ENCODE data around the gene KIF26B.

KIF26B gene

DNA sequence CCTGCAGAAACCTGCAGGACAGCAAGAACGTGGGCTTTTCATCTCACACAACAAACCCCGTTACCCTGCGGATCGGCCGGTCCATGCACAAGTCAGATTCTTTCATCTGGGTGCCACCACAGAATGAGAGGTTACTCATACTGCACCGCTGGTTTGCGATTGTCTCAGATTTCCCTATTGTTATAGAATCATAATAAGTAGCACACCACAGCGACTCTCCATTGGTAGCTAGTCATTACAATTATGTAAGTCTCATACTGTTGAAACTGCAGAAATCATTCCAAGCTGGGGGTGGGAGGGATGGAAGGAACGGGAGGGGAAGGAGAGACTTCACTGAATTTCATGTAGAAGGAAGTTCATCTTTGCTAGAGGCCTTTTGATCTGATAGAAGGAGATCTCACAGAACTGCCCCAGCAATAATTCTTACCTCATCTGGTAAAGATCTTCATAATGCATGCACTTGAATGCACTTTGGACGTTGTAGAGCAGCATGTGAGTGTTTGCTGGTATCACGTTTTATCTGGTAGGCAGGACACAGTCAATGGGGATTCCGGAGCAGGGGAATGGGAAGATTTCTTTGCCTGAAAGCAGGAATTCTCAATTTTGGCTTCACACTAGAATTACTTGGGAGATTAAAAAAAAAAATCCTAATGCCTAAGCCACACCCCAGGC lies 221.1 kb downstream of the KIF26B start:
- no peak overlapping the region for H3K27ac ChIP-seq (ENCODE audit: insufficient read depth in 1 of 2, low read depth in 1 of 2, low read length in 2 of 2, poor library complexity in 1 of 2, severe bottlenecking in 2 of 2)
- CTCF ChIA-PET, result interaction anchor here (1.2 kb wide), 1 partner anchor 222 kb away, joined by 3 read pairs; no protein-coding TSS in a partner anchor
- WGBS (ENCODE audit: insufficient coverage), result 99% methylated on average over 8 of the region's 12 CpGs
- no peaks in the 10 kb centered on the region for H3K4me1 ChIP-seq (ENCODE audit: control extremely low read depth in 1 of 4, control insufficient read depth in 4 of 4, insufficient read depth in 4 of 4, low read length in 3 of 4)
- no peaks in the 10 kb centered on the region for H3K9me3 ChIP-seq (ENCODE audit: control extremely low read depth in 1 of 5, control insufficient read depth in 4 of 5, insufficient read depth in 2 of 5, low read depth in 1 of 5, low read length in 4 of 5)
- POLR2A ChIA-PET, result no interaction called here
- no peak overlapping the region for H3K4me3 ChIP-seq (ENCODE audit: control insufficient read depth in 1 of 7, extremely low read depth in 1 of 7, insufficient read depth in 4 of 7, low read depth in 2 of 7, low read length in 6 of 7)
- DNase-seq, result no peak
- H3K27me3 ChIP-seq (replicated peaks in 2 of 5; ENCODE audit: control insufficient read depth in 4 of 5, insufficient read depth in 5 of 5, low read length in 4 of 5), result no peaks in the 10 kb centered on the region
- no peaks in the 10 kb centered on the region for H3K36me3 ChIP-seq (ENCODE audit: control insufficient read depth in 4 of 4, insufficient read depth in 4 of 4, low read length in 3 of 4)

- 92% methylated on average over 4 of the region's 5 CpGs for WGBS (ENCODE audit: insufficient coverage)
- H3K27me3 ChIP-seq (replicated peaks in 2 of 5; ENCODE audit: control insufficient read depth in 4 of 5, insufficient read depth in 5 of 5, low read length in 4 of 5), result no peaks in the 10 kb centered on the region
- H3K36me3 ChIP-seq (ENCODE audit: control insufficient read depth in 4 of 4, insufficient read depth in 4 of 4, low read length in 3 of 4), result no peaks in the 10 kb centered on the region
- no peak for DNase-seq
- H3K4me1 ChIP-seq (ENCODE audit: control extremely low read depth in 1 of 4, control insufficient read depth in 4 of 4, insufficient read depth in 4 of 4, low read length in 3 of 4), result no peaks in the 10 kb centered on the region
- ChIA-PET CTCF (interaction anchor here (1.1 kb wide), 1 partner anchor 218 kb away, joined by 3 read pairs; no protein-coding TSS in a partner anchor), POLR2A (no interaction called here)
- no peak overlapping the region for H3K4me3 ChIP-seq (ENCODE audit: control insufficient read depth in 1 of 7, extremely low read depth in 1 of 7, insufficient read depth in 4 of 7, low read depth in 2 of 7, low read length in 6 of 7)
- no peak overlapping the region for H3K27ac ChIP-seq (ENCODE audit: insufficient read depth in 1 of 2, low read depth in 1 of 2, low read length in 2 of 2, poor library complexity in 1 of 2, severe bottlenecking in 2 of 2)
- no peaks in the 10 kb centered on the region for H3K9me3 ChIP-seq (ENCODE audit: control extremely low read depth in 1 of 5, control insufficient read depth in 4 of 5, insufficient read depth in 2 of 5, low read depth in 1 of 5, low read length in 4 of 5)
Measured at GRCh38 chr1:245377854-245378253, 223.1 kb downstream of the KIF26B start.

- Histone ChIP-seq H3K4me1 (ENCODE audit: control extremely low read depth in 1 of 4, control insufficient read depth in 4 of 4, insufficient read depth in 4 of 4, low read length in 3 of 4) (no peaks in the 10 kb centered on the region), H3K27me3 (replicated peaks in 2 of 5; ENCODE audit: control insufficient read depth in 4 of 5, insufficient read depth in 5 of 5, low read length in 4 of 5) (no peaks in the 10 kb centered on the region), H3K4me3 (ENCODE audit: control insufficient read depth in 1 of 7, extremely low read depth in 1 of 7, insufficient read depth in 4 of 7, low read depth in 2 of 7, low read length in 6 of 7) (no peak overlapping the region), H3K36me3 (ENCODE audit: control insufficient read depth in 4 of 4, insufficient read depth in 4 of 4, low read length in 3 of 4) (no peaks in the 10 kb centered on the region), H3K27ac (ENCODE audit: insufficient read depth in 1 of 2, low read depth in 1 of 2, low read length in 2 of 2, poor library complexity in 1 of 2, severe bottlenecking in 2 of 2) (no peak overlapping the region), H3K9me3 (ENCODE audit: control extremely low read depth in 1 of 5, control insufficient read depth in 4 of 5, insufficient read depth in 2 of 5, low read depth in 1 of 5, low read length in 4 of 5) (no peaks in the 10 kb centered on the region)
- CTCF ChIA-PET, result interaction anchor here (1.1 kb wide), 1 partner anchor 219 kb away, joined by 3 read pairs; no protein-coding TSS in a partner anchor
- peak in 2 of 3 donors; percentile 41 for DNase-seq
- POLR2A ChIA-PET, result no interaction called here
- 0% methylated on average over 1 of the region's 2 CpGs for WGBS (ENCODE audit: insufficient coverage)
Measured at GRCh38 chr1:245378311-245378722, 223.5 kb downstream of the KIF26B start.

DNA sequence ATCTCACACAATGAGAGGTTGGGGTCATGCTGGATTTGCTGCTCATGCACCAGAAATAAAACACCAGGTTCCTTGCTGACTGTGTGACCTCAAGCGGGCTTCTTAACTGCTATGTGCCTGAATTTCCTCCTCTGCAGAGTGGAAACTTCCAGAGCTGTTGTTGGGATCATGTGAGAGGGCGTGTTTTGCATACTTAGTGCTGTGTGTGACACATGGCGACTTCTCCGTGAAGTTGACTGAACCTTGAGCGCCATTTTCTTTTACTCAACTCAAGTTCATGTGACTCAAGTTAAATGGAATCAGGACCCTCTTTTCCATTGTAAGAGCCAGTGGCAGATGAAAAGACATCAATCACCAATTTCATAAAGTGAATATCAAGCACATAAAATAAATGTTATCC lies 224.0 kb downstream of the KIF26B start:
- WGBS (ENCODE audit: insufficient coverage), result 94% methylated on average over 4 of the region's 5 CpGs
- CTCF ChIA-PET, result interaction anchor here (1.1 kb wide), 1 partner anchor 219 kb away, joined by 3 read pairs; no protein-coding TSS in a partner anchor

GRCh38 chr1:245380790-245381535 lies 226.2 kb downstream of the KIF26B start:
- WGBS (ENCODE audit: insufficient coverage), result 95% methylated on average over 9 of the region's 11 CpGs
- POLR2A ChIA-PET, result interaction anchor here (0.6 to 1.0 kb wide), 3 partner anchors 221 to 1062 kb away, joined by 3 to 4 read pairs (median 3); no protein-coding TSS in a partner anchor
- Histone ChIP-seq H3K9me3 (ENCODE audit: control extremely low read depth in 1 of 5, control insufficient read depth in 4 of 5, insufficient read depth in 2 of 5, low read depth in 1 of 5, low read length in 4 of 5) (no peaks in the 10 kb centered on the region), H3K4me1 (ENCODE audit: control extremely low read depth in 1 of 4, control insufficient read depth in 4 of 4, insufficient read depth in 4 of 4, low read length in 3 of 4) (no peaks in the 10 kb centered on the region), H3K4me3 (ENCODE audit: control insufficient read depth in 1 of 7, extremely low read depth in 1 of 7, insufficient read depth in 4 of 7, low read depth in 2 of 7, low read length in 6 of 7) (no peak overlapping the region), H3K36me3 (ENCODE audit: control insufficient read depth in 4 of 4, insufficient read depth in 4 of 4, low read length in 3 of 4) (no peaks in the 10 kb centered on the region), H3K27me3 (replicated peaks in 2 of 5; ENCODE audit: control insufficient read depth in 4 of 5, insufficient read depth in 5 of 5, low read length in 4 of 5) (peaks cover 0 to 4% (median 0%) of the 10 kb centered on the region in 5 experiments), H3K27ac (ENCODE audit: insufficient read depth in 1 of 2, low read depth in 1 of 2, low read length in 2 of 2, poor library complexity in 1 of 2, severe bottlenecking in 2 of 2) (no peak overlapping the region)
- CTCF ChIA-PET, result interaction anchor here (0.5 to 2.3 kb wide), 14 partner anchors 8 to 563 kb away, joined by 3 to 13 read pairs (median 4); no protein-coding TSS in a partner anchor
- peak; percentile 43 to 62 (median 46) for DNase-seq

More for the DNA sequence above, 224.0 kb downstream of the KIF26B start:
- H3K27ac ChIP-seq (ENCODE audit: insufficient read depth in 1 of 2, low read depth in 1 of 2, low read length in 2 of 2, poor library complexity in 1 of 2, severe bottlenecking in 2 of 2), result no peak overlapping the region
- POLR2A ChIA-PET, result no interaction called here
- DNase-seq, result no peak
- no peaks in the 10 kb centered on the region for H3K36me3 ChIP-seq (ENCODE audit: control insufficient read depth in 4 of 4, insufficient read depth in 4 of 4, low read length in 3 of 4)
- H3K27me3 ChIP-seq (replicated peaks in 2 of 5; ENCODE audit: control insufficient read depth in 4 of 5, insufficient read depth in 5 of 5, low read length in 4 of 5), result peaks cover 0 to 2% (median 0%) of the 10 kb centered on the region in 5 experiments
- H3K9me3 ChIP-seq (ENCODE audit: control extremely low read depth in 1 of 5, control insufficient read depth in 4 of 5, insufficient read depth in 2 of 5, low read depth in 1 of 5, low read length in 4 of 5), result no peaks in the 10 kb centered on the region
- no peaks in the 10 kb centered on the region for H3K4me1 ChIP-seq (ENCODE audit: control extremely low read depth in 1 of 4, control insufficient read depth in 4 of 4, insufficient read depth in 4 of 4, low read length in 3 of 4)
- H3K4me3 ChIP-seq (ENCODE audit: control insufficient read depth in 1 of 7, extremely low read depth in 1 of 7, insufficient read depth in 4 of 7, low read depth in 2 of 7, low read length in 6 of 7), result no peak overlapping the region

DNA sequence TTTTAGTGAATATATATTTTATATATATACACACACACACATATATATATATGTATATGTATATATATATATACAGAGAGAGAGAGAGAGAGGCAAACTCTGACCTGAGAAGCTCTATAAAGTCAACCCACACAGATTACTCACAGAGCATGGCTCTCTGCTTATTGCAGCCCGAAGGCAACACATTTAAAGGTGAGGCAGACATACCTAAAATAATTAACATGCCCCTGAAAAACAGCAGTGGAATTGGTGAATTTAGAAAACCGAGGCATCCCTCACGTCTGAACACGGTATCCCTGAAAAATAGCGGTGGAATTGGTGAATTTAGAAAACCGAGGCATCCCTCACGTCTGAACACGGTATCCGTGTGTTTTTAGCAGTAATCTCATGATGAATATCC lies 228.2 kb downstream of the KIF26B start:
- H3K27me3 ChIP-seq (replicated peaks in 2 of 5; ENCODE audit: control insufficient read depth in 4 of 5, insufficient read depth in 5 of 5, low read length in 4 of 5), result peaks cover 0 to 8% (median 0%) of the 10 kb centered on the region in 5 experiments
- POLR2A ChIA-PET, result no interaction called here
- no peak for DNase-seq
- no peak overlapping the region for H3K4me3 ChIP-seq (ENCODE audit: control insufficient read depth in 1 of 7, extremely low read depth in 1 of 7, insufficient read depth in 4 of 7, low read depth in 2 of 7, low read length in 6 of 7)
- H3K27ac ChIP-seq (ENCODE audit: insufficient read depth in 1 of 2, low read depth in 1 of 2, low read length in 2 of 2, poor library complexity in 1 of 2, severe bottlenecking in 2 of 2), result no peak overlapping the region
- no peaks in the 10 kb centered on the region for H3K4me1 ChIP-seq (ENCODE audit: control extremely low read depth in 1 of 4, control insufficient read depth in 4 of 4, insufficient read depth in 4 of 4, low read length in 3 of 4)
- H3K36me3 ChIP-seq (ENCODE audit: control insufficient read depth in 4 of 4, insufficient read depth in 4 of 4, low read length in 3 of 4), result no peaks in the 10 kb centered on the region
- no peaks in the 10 kb centered on the region for H3K9me3 ChIP-seq (ENCODE audit: control extremely low read depth in 1 of 5, control insufficient read depth in 4 of 5, insufficient read depth in 2 of 5, low read depth in 1 of 5, low read length in 4 of 5)
- CTCF ChIA-PET, result interaction anchor here (1.6 kb wide), 1 partner anchor 230 kb away, joined by 5 read pairs; no protein-coding TSS in a partner anchor
- WGBS (ENCODE audit: insufficient coverage), result 96% methylated on average over 8 of the region's 9 CpGs

Measured in common myeloid progenitor, CD34-positive (primary cell).